GM19238 (cell line): ENCODE data around the gene BACH2.
"Not testable (repeated sequence)": the region's sequence is repeated elsewhere in the genome, so short reads cannot be mapped to it uniquely, and the experiment has no call there.

Experiments
- DNase-seq: peaks from one replicate; pipeline ENCODE4 v3.0.0; 2011; ENCODE audit warnings: low spot score; ENCODE audit not compliant: insufficient read length

Gene BACH2

DNA sequence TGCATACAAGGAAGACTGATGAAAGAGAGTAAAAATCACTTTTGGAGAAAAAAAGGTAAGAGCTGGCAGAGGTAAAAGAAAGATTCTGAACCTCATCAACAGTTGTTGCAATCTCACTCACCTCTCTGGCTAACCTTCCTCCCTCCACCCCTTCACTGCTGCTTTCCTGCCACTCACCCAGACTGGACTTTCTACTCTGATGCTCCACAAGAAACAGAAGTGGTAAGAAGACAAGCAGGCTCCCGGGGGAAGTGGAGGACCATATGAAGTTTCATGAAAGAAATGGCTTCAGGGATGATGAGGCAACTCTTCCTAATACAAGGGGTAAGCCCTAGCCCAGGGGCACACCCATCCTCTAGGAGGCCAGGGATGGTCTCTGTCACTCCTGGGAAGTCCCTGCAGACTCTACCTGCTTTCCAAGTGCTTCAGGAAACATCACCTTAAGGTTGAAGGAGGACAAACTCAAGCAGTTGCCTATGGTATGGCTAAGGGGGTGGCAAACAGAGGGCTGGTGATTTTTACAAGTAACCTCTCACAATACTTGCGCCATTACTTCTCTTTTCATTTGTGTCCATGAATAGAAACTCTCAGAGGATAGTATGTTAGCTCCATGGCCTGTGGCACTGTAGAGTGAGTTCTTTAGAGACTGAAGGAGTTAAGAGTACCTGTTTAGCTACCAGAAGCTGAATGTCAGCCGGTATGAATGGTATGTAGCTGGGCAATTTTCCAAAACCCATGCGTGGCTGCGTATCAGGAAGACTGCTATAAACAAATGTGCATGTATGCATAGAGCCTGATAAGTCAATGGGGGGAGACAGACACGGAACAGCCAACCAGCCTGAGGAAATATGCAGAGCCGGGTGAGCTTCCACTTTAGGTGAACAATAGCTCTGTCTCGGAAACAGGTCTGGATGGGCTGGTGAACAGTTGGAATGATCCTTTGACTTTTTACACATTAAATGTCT, 112.0 kb downstream of the BACH2 start:
- DNase-seq: no peak

- no peak for DNase-seq
Observed at GRCh38 chr6:90183587-90184333, 112.9 kb downstream of the BACH2 start.

DNA sequence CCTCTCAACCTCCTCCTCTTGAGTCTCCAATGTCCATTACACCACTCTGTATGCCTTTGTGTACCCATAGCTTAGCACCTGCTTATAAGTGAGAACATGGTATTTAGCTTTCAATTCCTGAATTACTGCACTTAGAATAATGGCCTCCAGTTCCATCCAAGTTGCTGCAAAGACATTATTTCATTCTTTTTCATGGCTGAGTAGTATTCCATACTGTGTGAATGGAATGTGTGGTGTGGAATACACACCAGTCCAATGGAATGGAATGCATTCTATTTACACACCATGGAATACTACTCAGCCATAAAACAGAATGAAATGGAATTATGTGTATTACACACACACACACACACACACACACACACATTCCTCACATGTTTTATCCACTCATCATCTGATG, 116.1 kb downstream of the BACH2 start:
- no peak for DNase-seq

- no peak for DNase-seq
Observed at GRCh38 chr6:90179190-90180169, 117.2 kb downstream of the BACH2 start.

GRCh38 chr6:90178384-90178855, 118.2 kb downstream of the BACH2 start:
- DNase-seq: no peak

- no peak for DNase-seq
Observed at GRCh38 chr6:90177544-90178383, 118.9 kb downstream of the BACH2 start.

DNA sequence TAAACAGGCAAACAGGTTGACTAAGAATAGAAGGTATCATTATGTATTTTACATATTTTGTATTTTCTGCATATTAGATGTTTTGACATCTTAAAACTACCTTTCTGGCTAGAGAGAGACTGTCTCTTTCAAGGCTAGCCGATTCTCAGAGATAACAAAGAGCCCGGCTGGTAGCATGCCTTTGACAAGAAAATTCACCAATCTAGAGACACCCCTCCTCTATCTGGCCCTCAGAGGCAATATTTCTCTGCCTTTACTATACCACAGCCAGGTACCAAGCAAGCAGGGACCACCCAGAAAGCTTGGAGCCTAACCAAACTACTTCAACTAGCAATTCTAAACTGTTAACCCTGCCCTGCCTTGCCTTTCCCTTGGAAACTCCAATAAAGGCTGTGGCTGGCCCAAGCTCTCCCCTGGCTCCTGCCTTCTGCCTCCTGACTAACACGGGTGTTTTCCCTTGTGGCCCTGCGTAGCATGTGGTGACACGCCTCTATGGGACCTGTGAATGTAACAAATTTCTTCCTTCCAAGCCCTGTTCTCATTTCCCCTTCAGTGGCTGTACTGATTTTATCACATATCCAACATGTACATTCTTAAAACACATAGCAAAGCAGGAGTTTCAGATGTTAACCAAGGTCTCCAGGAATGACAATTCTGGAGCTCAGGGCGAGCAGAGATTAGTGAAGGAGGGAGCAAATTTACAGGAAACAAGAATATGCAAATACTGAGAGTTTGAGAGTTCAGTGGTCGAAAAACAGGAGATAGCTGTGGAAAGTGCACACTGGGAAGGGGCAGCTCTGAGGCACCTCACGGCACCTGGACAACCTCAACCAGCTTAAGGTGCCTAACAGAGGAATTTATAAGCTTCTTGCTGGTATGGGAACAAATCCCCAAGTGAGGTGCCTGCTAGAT, 120.8 kb downstream of the BACH2 start:
- DNase-seq: no peak

DNA sequence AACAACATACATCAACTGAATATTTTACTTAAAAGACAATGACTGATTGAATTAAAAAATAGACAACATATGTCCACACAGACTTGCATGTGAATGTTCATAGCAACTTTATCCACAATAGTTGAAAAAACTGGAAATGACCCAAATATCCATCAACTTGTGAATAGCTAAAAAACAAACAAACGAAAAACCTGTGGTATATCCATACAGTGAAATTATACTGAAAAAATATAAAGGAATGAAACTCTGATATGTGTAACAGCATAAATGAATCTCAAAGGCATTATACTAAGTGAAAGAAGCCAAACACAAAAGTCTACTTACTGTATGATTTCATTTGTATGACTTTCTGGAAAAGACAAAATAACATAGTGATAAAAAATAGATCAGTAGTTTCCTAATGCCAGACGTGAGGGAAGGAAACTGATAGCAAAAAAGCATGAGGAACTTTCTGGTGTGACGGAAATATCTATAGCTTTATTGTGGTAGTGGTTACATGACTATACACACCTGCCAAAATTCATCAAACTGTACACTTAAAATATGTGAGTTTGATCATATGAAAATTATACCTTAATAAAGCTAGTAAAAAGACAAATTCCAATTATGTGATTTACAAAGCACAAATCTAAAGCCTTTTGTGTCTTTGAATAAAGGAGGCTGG, 123.2 kb downstream of the BACH2 start:
- no peak for DNase-seq

GRCh38 chr6:90170601-90171000, 126.0 kb downstream of the BACH2 start:
- no peak for DNase-seq

DNA sequence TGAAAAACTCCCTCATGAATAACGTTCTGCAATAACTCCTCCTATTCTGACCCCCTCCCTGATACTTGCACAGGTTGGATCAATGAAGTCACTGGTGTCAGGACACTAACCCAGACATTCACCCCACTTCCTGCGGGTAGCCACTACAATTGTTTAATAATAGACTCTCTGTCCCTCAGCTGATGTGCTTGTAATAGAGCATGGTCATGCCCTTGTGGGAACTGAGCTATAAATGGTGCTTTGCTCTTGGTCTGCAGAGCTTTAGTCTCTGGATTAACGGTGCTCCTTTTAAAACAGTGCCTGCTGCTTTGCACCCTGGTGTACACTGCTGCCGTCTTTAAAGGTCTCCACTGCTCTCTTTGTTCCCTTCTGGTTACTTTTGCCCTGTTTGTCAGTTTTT, 127.3 kb downstream of the BACH2 start:
- no peak for DNase-seq

GRCh38 chr6:90168693-90169131, 127.9 kb downstream of the BACH2 start:
- no peak for DNase-seq

- no peak for DNase-seq
Observed at GRCh38 chr6:90167514-90168379, 128.9 kb downstream of the BACH2 start.

DNA sequence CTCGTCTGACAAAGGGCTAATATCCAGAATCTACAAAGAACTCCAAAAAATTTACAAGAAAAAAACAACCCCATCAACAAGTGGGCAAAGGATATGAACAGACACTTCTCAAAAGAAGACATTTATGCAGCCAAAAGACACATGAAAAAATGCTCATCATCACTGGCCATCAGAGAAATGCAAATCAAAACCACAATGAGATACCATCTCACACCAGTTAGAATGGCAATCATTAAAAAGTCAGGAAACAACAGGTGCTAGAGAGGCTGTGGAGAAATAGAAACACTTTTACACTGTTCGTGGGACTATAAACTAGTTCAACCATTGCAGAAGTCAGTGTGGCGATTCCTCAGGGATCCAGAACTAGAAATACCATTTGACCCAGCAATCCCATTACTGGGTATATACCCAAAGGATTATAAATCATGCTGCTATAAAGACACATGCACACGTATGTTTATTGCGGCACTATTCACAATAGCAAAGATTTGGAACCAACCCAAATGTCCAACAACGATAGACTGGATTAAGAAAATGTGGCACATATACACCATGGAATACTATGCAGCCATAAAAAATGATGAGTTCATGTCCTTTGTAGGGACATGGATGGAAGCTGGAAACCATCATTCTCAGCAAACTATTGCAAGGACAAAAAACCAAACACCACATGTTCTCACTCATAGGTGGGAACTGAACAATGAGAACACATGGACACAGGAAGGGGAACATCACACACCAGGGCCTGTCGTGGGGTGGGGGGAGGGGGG, 130.3 kb downstream of the BACH2 start:
- DNase-seq: not testable (repeated sequence)

GRCh38 chr6:90162648-90163387, 133.8 kb downstream of the BACH2 start:
- DNase-seq: no peak

- DNase-seq: no peak
Observed at GRCh38 chr6:90160013-90160412, 136.6 kb downstream of the BACH2 start.

DNA sequence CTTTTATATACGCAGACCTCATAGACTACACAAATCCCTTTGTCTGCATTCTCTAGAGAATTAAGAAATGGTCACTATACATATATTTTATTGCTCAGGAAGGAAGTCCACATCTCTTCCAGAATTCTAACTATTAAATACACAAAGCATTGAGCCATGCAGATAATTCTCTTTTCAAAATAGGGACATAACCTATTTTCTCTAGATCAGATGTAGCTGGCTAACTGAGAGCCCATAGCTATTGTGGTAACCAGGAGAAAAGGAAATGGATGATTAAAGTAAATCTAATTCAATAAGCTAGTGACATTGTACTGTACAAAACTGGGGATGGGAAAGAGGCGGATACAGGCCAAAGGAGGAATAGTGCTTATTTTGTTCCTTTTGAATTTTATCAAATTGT, 137.2 kb downstream of the BACH2 start:
- DNase-seq: no peak
